Thyroid gland (tissue), 4 donors: ENCODE results near the gene TEKT3.

Experiments used
- POLR2A ChIP-seq, 2 donors: fragments of 450-650 bp; IDR thresholded peaks; one replicate each; pipeline ENCODE4 v1.6.1; 2017; ENCODE audit warnings: antibody characterized with exemption in 2 of 2, mild to moderate bottlenecking in 2 of 2, moderate library complexity in 1 of 2
- TF ChIP-seq, protein P1 (sequence below), 6 experiments: fragments of 200-600 bp in 3 of 6; fragments of 450-650 bp in 3 of 6; sonication (generic) in 3 of 6; IDR thresholded peaks; one replicate each; pipeline ENCODE4 v1.5.1; 2016 to 2019; ENCODE audit warnings: antibody characterized with exemption in 6 of 6, mild to moderate bottlenecking in 2 of 6, inconsistent platforms in 1 of 6, moderate library complexity in 1 of 6

DNA sequence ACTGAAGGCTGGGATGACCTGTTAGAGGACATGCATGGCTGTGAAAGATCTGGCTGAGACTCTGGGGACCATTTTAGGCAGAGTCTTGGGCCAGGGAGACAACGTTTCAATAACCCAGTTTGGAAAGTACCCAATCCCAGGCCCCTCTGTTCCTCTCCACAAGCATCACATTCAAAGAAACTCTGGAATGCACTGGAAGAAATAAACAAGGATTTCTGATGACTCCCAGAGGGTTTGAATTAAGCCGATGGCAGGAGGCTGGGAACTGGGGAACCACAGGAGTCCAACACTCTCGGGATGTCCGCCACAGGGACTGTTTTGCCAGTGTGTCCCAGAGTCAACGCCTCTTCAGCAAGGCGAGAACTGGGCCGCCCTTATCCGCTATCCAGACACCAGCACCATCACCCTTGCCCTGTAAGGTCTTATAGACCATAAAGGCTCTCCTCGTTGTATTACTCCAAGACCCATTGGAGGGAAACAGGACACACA, 79.6 kb downstream of the TEKT3 start:
- TF ChIP-seq POLR2A (IDR thresholded peaks at IDR 0.05), result no peak
- TF ChIP-seq, protein P1, sequence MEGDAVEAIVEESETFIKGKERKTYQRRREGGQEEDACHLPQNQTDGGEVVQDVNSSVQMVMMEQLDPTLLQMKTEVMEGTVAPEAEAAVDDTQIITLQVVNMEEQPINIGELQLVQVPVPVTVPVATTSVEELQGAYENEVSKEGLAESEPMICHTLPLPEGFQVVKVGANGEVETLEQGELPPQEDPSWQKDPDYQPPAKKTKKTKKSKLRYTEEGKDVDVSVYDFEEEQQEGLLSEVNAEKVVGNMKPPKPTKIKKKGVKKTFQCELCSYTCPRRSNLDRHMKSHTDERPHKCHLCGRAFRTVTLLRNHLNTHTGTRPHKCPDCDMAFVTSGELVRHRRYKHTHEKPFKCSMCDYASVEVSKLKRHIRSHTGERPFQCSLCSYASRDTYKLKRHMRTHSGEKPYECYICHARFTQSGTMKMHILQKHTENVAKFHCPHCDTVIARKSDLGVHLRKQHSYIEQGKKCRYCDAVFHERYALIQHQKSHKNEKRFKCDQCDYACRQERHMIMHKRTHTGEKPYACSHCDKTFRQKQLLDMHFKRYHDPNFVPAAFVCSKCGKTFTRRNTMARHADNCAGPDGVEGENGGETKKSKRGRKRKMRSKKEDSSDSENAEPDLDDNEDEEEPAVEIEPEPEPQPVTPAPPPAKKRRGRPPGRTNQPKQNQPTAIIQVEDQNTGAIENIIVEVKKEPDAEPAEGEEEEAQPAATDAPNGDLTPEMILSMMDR (IDR thresholded peaks at IDR 0.05), result no peak
